Adipocyte (in vitro differentiated cells): Measurements from ENCODE around the gene OR5AU1.

Experiments
- DNase-seq: peaks from one replicate; pipeline ENCODE4 v3.0.0-alpha.2; 2015; ENCODE audit warnings: low read depth
- H3K27me3 ChIP-seq: replicated peaks from 2 replicates; pipeline ENCODE4 v1.7.0; 2013; ENCODE audit warnings: mild to moderate bottlenecking, low read length, moderate library complexity; ENCODE audit not compliant: control insufficient read depth, insufficient read depth
- H3K36me3 ChIP-seq: 2 replicates; pipeline ENCODE4 v1.7.0; 2013; ENCODE audit warnings: low read length, mild to moderate bottlenecking, moderate library complexity; ENCODE audit not compliant: control insufficient read depth, insufficient read depth, severe bottlenecking
- H3K4me1 ChIP-seq: 2 replicates; pipeline ENCODE4 v1.7.0; 2013; ENCODE audit warnings: mild to moderate bottlenecking, low read length, moderate library complexity; ENCODE audit not compliant: control insufficient read depth, insufficient read depth
- H3K4me3 ChIP-seq: 2 replicates; pipeline ENCODE4 v1.7.0; 2013; ENCODE audit warnings: mild to moderate bottlenecking, low read length, moderate library complexity
- H3K9ac ChIP-seq: 2 replicates; pipeline ENCODE4 v1.7.0; 2013; ENCODE audit warnings: mild to moderate bottlenecking, low read length, moderate library complexity
- H3K9me3 ChIP-seq: 2 replicates; pipeline ENCODE4 v1.7.0; 2013; ENCODE audit warnings: mild to moderate bottlenecking, low read length, moderate library complexity; ENCODE audit not compliant: control insufficient read depth

OR5AU1 gene

GRCh38 chr14:21105095-21105494, 50.8 kb downstream of the OR5AU1 start:
- Histone ChIP-seq H3K36me3 (no peaks in the 10 kb centered on the region), H3K9me3 (no peaks in the 10 kb centered on the region), H3K9ac (peak overlapping the region; percentile 97), H3K4me3 (peak overlapping the region; percentile 88), H3K4me1 (peaks cover 55% of the 10 kb centered on the region), H3K27me3 (no peaks in the 10 kb centered on the region)
- no peak for DNase-seq
